NCI-H187 treated with DMSO at 0.1 percent for 48 hours (cell line): ENCODE data around the gene SDF4.

Source experiments
- DNase-seq: peaks from one replicate; lab custom pipeline; 2025; lab: John Stamatoyannopoulos, UW

Gene SDF4

GRCh38 chr1:1213345-1214265 is 18.2 kb downstream of the SDF4 start, which contains the start of gene TNFRSF4:
TSS of gene TNFRSF4 (minus strand) at chr1:1214153. CDS start at chr1:1214127, 26 bp downstream.
- no peak for DNase-seq

- DNase-seq: no peak
These were observed 18.9 kb downstream of the SDF4 start for GRCh38 chr1:1212780-1213344.

GRCh38 chr1:1211541-1212441 is 20.0 kb downstream of the SDF4 start:
- no peak for DNase-seq

- no peak for DNase-seq
These were observed 20.9 kb downstream of the SDF4 start for GRCh38 chr1:1210726-1211540.

GRCh38 chr1:1208713-1209433 is 22.9 kb downstream of the SDF4 start:
- no peak for DNase-seq

GRCh38 chr1:1207571-1207892 is 24.3 kb downstream of the SDF4 start:
- no peak for DNase-seq

GRCh38 chr1:1206966-1207531 is 24.8 kb downstream of the SDF4 start:
- DNase-seq: no peak

GRCh38 chr1:1206376-1206965 is 25.3 kb downstream of the SDF4 start, which contains the start of gene TNFRSF18:
TSS of gene TNFRSF18 (minus strand) at chr1:1206592. CDS start at chr1:1206571, 21 bp downstream.
- DNase-seq: no peak

GRCh38 chr1:1205769-1206375 is 25.9 kb downstream of the SDF4 start:
- DNase-seq: no peak

- no peak for DNase-seq
These were observed 26.6 kb downstream of the SDF4 start for GRCh38 chr1:1204998-1205768.

- DNase-seq: no peak
These were observed 27.3 kb downstream of the SDF4 start for GRCh38 chr1:1204425-1204920.

GRCh38 chr1:1203561-1204424 is 28.0 kb downstream of the SDF4 start:
- DNase-seq: no peak

GRCh38 chr1:1202831-1203560 is 28.8 kb downstream of the SDF4 start:
- no peak for DNase-seq

- DNase-seq: no peak
These were observed 30.7 kb downstream of the SDF4 start for GRCh38 chr1:1200876-1201810.

GRCh38 chr1:1199961-1200875 is 31.6 kb downstream of the SDF4 start:
- DNase-seq: no peak
